ENCODE measurements around the gene RNF212B.
A peak's percentile ranks its signal among the peaks of the same experiment; 100 is the strongest.
"Not testable (repeated sequence)": the region's sequence is repeated elsewhere in the genome, so short reads cannot be mapped to it uniquely, and the experiment has no call there.

RNF212B gene

GRCh38 chr14:23237772-23238594 is at the start of gene RNF212B:
RNF212B (plus strand) TSS chr14:23237936; CDS start chr14:23240346, 2,410 bp downstream.
- DNase-seq (ENCODE audit: low read depth): peak; percentile 70

- DNase-seq (ENCODE audit: low read depth): no peak
These were observed 44.3 kb upstream of the RNF212B start for GRCh38 chr14:23193432-23193831.

GRCh38 chr14:23195552-23196101 is 42.1 kb upstream of the RNF212B start:
- no peak for DNase-seq (ENCODE audit: low read depth)

- not testable (repeated sequence) for DNase-seq (ENCODE audit: low read depth)
These were observed 41.2 kb upstream of the RNF212B start for GRCh38 chr14:23196487-23196886.

GRCh38 chr14:23199141-23199540 is 38.6 kb upstream of the RNF212B start:
- not testable (repeated sequence) for DNase-seq (ENCODE audit: low read depth)

- no peak for DNase-seq (ENCODE audit: low read depth)
These were observed 35.7 kb upstream of the RNF212B start for GRCh38 chr14:23202001-23202400.

- no peak for DNase-seq (ENCODE audit: low read depth)
These were observed 31.2 kb upstream of the RNF212B start for GRCh38 chr14:23206422-23207145.

- no peak for DNase-seq (ENCODE audit: low read depth)
These were observed 30.6 kb upstream of the RNF212B start for GRCh38 chr14:23207146-23207540.

GRCh38 chr14:23208324-23208723 is 29.4 kb upstream of the RNF212B start:
- DNase-seq (ENCODE audit: low read depth): no peak

- DNase-seq (ENCODE audit: low read depth): no peak
These were observed 27.9 kb upstream of the RNF212B start for GRCh38 chr14:23209651-23210423.

- DNase-seq (ENCODE audit: low read depth): no peak
These were observed 22.3 kb upstream of the RNF212B start for GRCh38 chr14:23215421-23215820.

- DNase-seq (ENCODE audit: low read depth): no peak
These were observed 20.4 kb upstream of the RNF212B start for GRCh38 chr14:23217032-23218020.

- no peak for DNase-seq (ENCODE audit: low read depth)
These were observed 18.7 kb upstream of the RNF212B start for GRCh38 chr14:23219075-23219474.

GRCh38 chr14:23224958-23225357 is 12.8 kb upstream of the RNF212B start:
- DNase-seq (ENCODE audit: low read depth): not testable (repeated sequence)

- DNase-seq (ENCODE audit: low read depth): no peak
These were observed 10.2 kb upstream of the RNF212B start for GRCh38 chr14:23227566-23227965.

GRCh38 chr14:23228812-23229211 is 8.9 kb upstream of the RNF212B start:
- no peak for DNase-seq (ENCODE audit: low read depth)

GRCh38 chr14:23232241-23232808 is 5.4 kb upstream of the RNF212B start:
- not testable (repeated sequence) for DNase-seq (ENCODE audit: low read depth)

GRCh38 chr14:23240661-23241060 is 2.9 kb downstream of the RNF212B start:
- DNase-seq (ENCODE audit: low read depth): no peak

- not testable (repeated sequence) for DNase-seq (ENCODE audit: low read depth)
These were observed 3.5 kb downstream of the RNF212B start for GRCh38 chr14:23241061-23241715.

- DNase-seq (ENCODE audit: low read depth): no peak
These were observed 4.3 kb downstream of the RNF212B start for GRCh38 chr14:23242076-23242475.

Measured in stimulated activated CD8-positive, alpha-beta memory T cell treated with anti-CD3 and anti-CD28 coated beads, Interleukin-15, amount 100 ng/mL, for 24 hours (primary cell).